GM23248 (cell line): ENCODE measurements around the gene SELENOH. TPM values are rescaled to one million over a fixed set of nuclear protein-coding genes. Genes with fewer than 3 reads are reported as not detected.
A peak's percentile ranks its signal among the peaks of the same experiment; 100 is the strongest.

Experiments used
- DNase-seq: peaks from one replicate; pipeline ENCODE4 v3.0.0-alpha.2; 2015
- H2AFZ ChIP-seq: fragments of 200-600 bp; sonication (generic); 2 replicates; pipeline ENCODE4 v1.6.1; 2016; ENCODE audit warnings: antibody characterized with exemption
- H3F3A ChIP-seq: fragments of 200-600 bp; sonication (generic); 2 replicates; pipeline ENCODE4 v1.6.1; 2016; ENCODE audit warnings: mild to moderate bottlenecking, antibody characterized with exemption, mixed run types; ENCODE audit not compliant: insufficient read depth
- H3K27ac ChIP-seq: fragments of 200-600 bp; sonication (generic); 2 replicates; pipeline ENCODE4 v1.5.1; 2016; ENCODE audit warnings: mild to moderate bottlenecking
- H3K27me3 ChIP-seq: fragments of 200-600 bp; sonication (generic); replicated peaks from 2 replicates; pipeline ENCODE4 v1.6.1; 2016; ENCODE audit warnings: mild to moderate bottlenecking; ENCODE audit not compliant: insufficient read depth
- H3K36me3 ChIP-seq: fragments of 200-600 bp; sonication (generic); 2 replicates; pipeline ENCODE4 v1.6.1; 2016; ENCODE audit warnings: low read depth, mild to moderate bottlenecking
- H3K4me1 ChIP-seq: fragments of 200-600 bp; sonication (generic); 2 replicates; pipeline ENCODE4 v1.6.1; 2016; ENCODE audit warnings: mild to moderate bottlenecking; ENCODE audit not compliant: insufficient read depth
- H3K4me2 ChIP-seq: fragments of 200-600 bp; sonication (generic); one replicate; pipeline ENCODE4 v1.6.1; 2016; ENCODE audit warnings: mild to moderate bottlenecking; ENCODE audit not compliant: unreplicated experiment
- H3K4me3 ChIP-seq: fragments of 200-600 bp; sonication (generic); 2 replicates; pipeline ENCODE4 v1.5.1; 2016; ENCODE audit warnings: mild to moderate bottlenecking
- H3K79me2 ChIP-seq: fragments of 200-600 bp; sonication (generic); 2 replicates; pipeline ENCODE4 v1.6.1; 2016; ENCODE audit warnings: mild to moderate bottlenecking; ENCODE audit not compliant: insufficient read depth
- H3K9ac ChIP-seq: fragments of 200-600 bp; sonication (generic); 2 replicates; pipeline ENCODE4 v1.6.1; 2016; ENCODE audit warnings: mild to moderate bottlenecking
- H3K9me2 ChIP-seq: fragments of 200-600 bp; sonication (generic); 2 replicates; pipeline ENCODE4 v1.6.1; 2016; ENCODE audit warnings: mixed run types, mild to moderate bottlenecking, moderate library complexity; ENCODE audit not compliant: insufficient read depth
- H3K9me3 ChIP-seq: fragments of 200-600 bp; sonication (generic); one replicate; pipeline ENCODE4 v1.6.1; 2017; ENCODE audit warnings: low read depth
- H4K20me1 ChIP-seq: fragments of 200-600 bp; sonication (generic); 2 replicates; pipeline ENCODE4 v1.6.0; 2016; ENCODE audit not compliant: insufficient read depth
- EZH2 ChIP-seq: fragments of 200-600 bp; sonication (generic); IDR thresholded peaks from 2 replicates; pipeline ENCODE4 v1.6.1; 2018; ENCODE audit warnings: antibody characterized with exemption, mild to moderate bottlenecking; ENCODE audit not compliant: insufficient read depth, poor library complexity, severe bottlenecking
- EZH2phosphoT487 ChIP-seq: fragments of 200-600 bp; sonication (generic); IDR thresholded peaks from 2 replicates; pipeline ENCODE4 v1.6.1; 2018; ENCODE audit warnings: antibody characterized with exemption, moderate library complexity, mild to moderate bottlenecking, low read depth; ENCODE audit not compliant: insufficient read depth
- WGBS, 2 experiments: methylation state at CpG; one replicate each; pipeline ENCODE4 v1.1.6; 2015 to 2017; ENCODE audit warnings: low lambda C conversion rate in 2 of 2, low coverage in 1 of 2; ENCODE audit errors: missing lambda C conversion rate in 2 of 2; 5-methylcytosine and 5-hydroxymethylcytosine counted together
- in situ Hi-C: fragments of 300-500 bp; cut with MboI; formaldehyde crosslinking; loops from 2 replicates; pipeline ENCODE4 v1.15.0; 2020
- polyA plus RNA-seq: library from polyadenylated mRNA; unstranded; fragments of >200 nt; fragmentation: Nextera tagmentation; extraction: Ambion mirVana; gene quantifications from 2 replicates; pipeline ENCODE4 v1.2.1, GENCODE V29; 2016
- total RNA-seq: library from RNA; depleted of rRNA; stranded (reverse); fragments of >200 nt; shearing (Covaris generic); gene quantifications from 2 replicates; pipeline ENCODE4 v1.2.3, GENCODE V29; 2014

SELENOH gene
- total and polyA plus RNA-seq, 2 experiments from 2014 or later, result 123 to 184 TPM

DNA sequence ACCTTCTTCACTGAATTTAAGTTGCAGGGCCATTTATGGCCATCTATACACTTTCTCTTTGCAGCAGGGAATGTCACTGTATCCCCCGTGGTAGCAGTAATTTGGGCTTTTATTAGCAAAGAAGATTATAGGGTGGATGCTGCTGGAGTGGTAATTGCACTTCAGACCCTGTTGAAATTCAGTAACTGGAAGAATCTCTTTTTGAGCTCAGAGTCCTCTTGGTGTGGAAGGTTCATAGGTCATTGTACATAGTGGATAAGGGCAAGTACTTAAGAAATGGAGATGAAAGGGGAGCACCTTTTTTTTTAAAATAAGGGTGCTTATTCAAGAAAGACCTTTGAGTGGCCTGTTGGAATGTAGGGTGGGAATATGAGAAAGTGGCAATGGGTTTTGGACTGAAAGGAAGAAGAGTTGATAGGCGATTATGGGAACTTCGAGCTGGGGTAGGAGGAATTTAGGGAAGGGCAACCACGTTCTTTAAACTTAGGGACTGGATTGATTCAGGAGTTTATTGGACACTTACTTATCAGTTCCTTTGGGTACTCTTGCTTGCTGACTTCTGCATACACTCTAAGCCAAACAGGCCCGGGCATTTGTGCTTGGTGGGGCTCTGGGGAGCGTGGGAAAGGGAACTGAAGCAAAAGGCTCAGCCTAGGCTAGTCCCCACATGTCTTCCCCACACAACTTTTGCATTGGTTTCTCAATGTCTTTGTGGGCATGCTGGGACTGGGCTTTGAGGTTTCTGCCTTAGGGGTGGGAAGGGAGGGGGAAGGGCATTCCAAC lies 46.8 kb downstream of the SELENOH start:
- no peak overlapping the region for H2AFZ ChIP-seq
- H3K4me3 ChIP-seq, result no peak overlapping the region
- H3K27ac ChIP-seq, result no peak overlapping the region
- peaks cover 4% of the 10 kb centered on the region; the same call in 1 of the 2 replicates for H3K36me3 ChIP-seq
- H4K20me1 ChIP-seq, result peaks cover 22% of the 10 kb centered on the region
- TF ChIP-seq EZH2phosphoT487, result no peak
- no peak for TF ChIP-seq EZH2
- H3K27me3 ChIP-seq, result no peaks in the 10 kb centered on the region
- 0 out of 2 replicates have a peak, but pooled peaks cover 7% of the 10 kb centered on the region for H3F3A ChIP-seq
- H3K4me2 ChIP-seq, result no peak overlapping the region
- WGBS, 2 experiments, result 73 to 74% methylated on average over 6 of the region's 6 CpGs
- peaks cover 100% of the 10 kb centered on the region for H3K79me2 ChIP-seq
- H3K4me1 ChIP-seq, result peaks cover 24% of the 10 kb centered on the region
- no peaks in the 10 kb centered on the region for H3K9me2 ChIP-seq
- DNase-seq, result no peak
- H3K9ac ChIP-seq, result no peak overlapping the region
- in situ Hi-C loops, result no loop called here
- no peaks in the 10 kb centered on the region for H3K9me3 ChIP-seq

DNA sequence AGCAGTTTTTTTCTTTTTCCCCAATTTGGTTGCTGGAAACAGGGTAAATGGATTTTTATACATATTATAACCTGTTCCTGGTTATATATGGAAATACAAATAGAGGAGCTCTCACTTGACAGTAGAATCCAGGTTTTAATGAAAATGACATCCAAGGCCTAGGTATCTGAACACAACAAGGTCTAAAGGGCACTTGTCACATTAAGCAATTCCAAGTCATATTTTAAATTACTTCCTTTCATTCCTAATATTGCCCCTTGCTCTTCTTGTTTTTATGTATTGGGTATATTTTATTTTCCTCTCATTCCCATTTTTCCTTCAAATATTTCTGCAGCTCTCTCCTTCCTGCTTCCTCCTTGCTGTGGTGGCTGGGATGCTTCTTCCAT lies 47.4 kb downstream of the SELENOH start:
- Histone ChIP-seq H3K27me3 (no peaks in the 10 kb centered on the region), H3K9me3 (no peaks in the 10 kb centered on the region), H4K20me1 (peaks cover 22% of the 10 kb centered on the region), H3K4me1 (peaks cover 27% of the 10 kb centered on the region), H3K9ac (no peak overlapping the region), H3K79me2 (peaks cover 100% of the 10 kb centered on the region), H3K4me3 (no peak overlapping the region), H3K27ac (no peak overlapping the region), H2AFZ (no peak overlapping the region), H3K4me2 (no peak overlapping the region), H3K36me3 (peaks cover 4% of the 10 kb centered on the region; the same call in 1 of the 2 replicates), H3F3A (0 out of 2 replicates have a peak, but pooled peaks cover 7% of the 10 kb centered on the region), H3K9me2 (no peaks in the 10 kb centered on the region)
- no peak for DNase-seq
- in situ Hi-C loops, result no loop called here
- no peak for TF ChIP-seq EZH2phosphoT487
- no peak for TF ChIP-seq EZH2

DNA sequence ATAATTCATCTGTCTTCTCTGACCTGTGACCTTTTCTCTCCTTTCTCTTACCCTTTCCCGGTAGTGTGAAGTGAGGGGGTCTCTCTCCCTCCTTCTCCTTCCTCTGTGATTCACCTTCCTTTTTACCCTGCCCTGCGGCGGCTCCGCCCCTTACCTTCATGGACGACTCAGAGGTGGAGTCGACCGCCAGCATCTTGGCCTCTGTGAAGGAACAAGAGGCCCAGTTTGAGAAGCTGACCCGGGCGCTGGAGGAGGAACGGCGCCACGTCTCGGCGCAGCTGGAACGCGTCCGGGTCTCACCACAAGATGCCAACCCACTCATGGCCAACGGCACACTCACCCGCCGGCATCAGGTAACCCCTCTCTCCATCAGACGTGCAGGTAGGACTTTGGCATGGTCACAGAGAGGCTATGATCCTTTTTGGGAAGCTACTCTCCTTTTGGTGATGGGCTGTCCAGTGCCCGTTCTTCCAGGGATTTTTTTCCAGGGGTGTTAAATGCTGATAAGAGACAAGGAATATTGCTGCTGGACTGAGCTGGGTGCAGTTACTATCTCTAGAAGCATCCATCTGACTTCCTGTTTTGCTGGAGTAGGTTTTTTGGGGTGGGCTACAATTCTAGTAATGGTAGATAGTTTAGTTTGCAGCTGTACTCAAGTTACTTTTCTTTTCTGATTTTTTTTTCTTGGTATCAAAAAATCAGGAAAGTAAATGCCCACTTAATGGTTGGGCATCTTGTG lies 50.2 kb downstream of the SELENOH start:
- H2AFZ ChIP-seq, result no peak overlapping the region
- H3K4me2 ChIP-seq, result no peak overlapping the region

DNA sequence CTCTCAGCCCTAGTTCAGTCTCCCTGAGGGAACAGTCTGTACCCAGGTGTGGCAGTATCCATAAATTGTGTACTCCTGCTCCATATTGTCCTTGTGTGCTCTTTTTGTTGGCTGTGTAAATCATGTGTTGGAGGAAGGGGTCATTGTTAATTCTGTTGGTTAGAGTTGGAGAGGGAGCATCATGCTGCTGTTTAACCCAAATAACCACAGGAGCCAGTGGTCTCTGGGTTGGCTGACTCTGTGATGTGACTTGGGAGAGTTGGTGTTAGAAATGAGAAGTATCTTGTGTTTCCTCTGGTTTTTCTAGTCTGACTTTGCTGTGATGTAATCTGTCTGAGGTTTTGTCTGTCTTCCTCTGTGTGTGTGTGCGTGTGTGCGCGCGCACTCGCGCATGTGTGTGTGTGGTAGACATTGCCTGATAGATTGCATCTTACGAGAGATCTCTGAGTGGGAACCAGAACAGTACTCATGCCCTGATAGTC lies 50.8 kb downstream of the SELENOH start:
- no peaks in the 10 kb centered on the region for H3K27me3 ChIP-seq
- H3K9me2 ChIP-seq, result no peaks in the 10 kb centered on the region
- peaks cover 6% of the 10 kb centered on the region; the same call in 1 of the 2 replicates for H4K20me1 ChIP-seq
- WGBS, 2 experiments, result 97 to 100% methylated on average over 7 of the region's 7 CpGs
- in situ Hi-C loops, result no loop called here
- peak overlapping the region; percentile 25 for H3K27ac ChIP-seq
- H2AFZ ChIP-seq, result no peak overlapping the region
- TF ChIP-seq EZH2phosphoT487 (no peak), EZH2 (no peak)
- peaks cover 17% of the 10 kb centered on the region for H3K4me1 ChIP-seq
- no peaks in the 10 kb centered on the region for H3K9me3 ChIP-seq
- peaks cover 13% of the 10 kb centered on the region; the same call in 1 of the 2 replicates for H3K36me3 ChIP-seq
- H3K79me2 ChIP-seq, result peaks cover 100% of the 10 kb centered on the region
- H3K9ac ChIP-seq, result no peak overlapping the region
- no peak overlapping the region for H3K4me3 ChIP-seq
- no peak overlapping the region for H3K4me2 ChIP-seq
- H3F3A ChIP-seq, result no peaks in the 10 kb centered on the region
- DNase-seq, result no peak

More for the DNA sequence above, 50.2 kb downstream of the SELENOH start:
- Histone ChIP-seq H3K4me3 (no peak overlapping the region), H3K9me2 (no peaks in the 10 kb centered on the region), H3K9me3 (no peaks in the 10 kb centered on the region), H3K9ac (no peak overlapping the region), H3K36me3 (peaks cover 9% of the 10 kb centered on the region; the same call in 1 of the 2 replicates), H3K79me2 (peaks cover 100% of the 10 kb centered on the region), H3F3A (no peaks in the 10 kb centered on the region), H3K27ac (no peak overlapping the region), H3K27me3 (no peaks in the 10 kb centered on the region), H3K4me1 (peaks cover 23% of the 10 kb centered on the region), H4K20me1 (peaks cover 12% of the 10 kb centered on the region; the same call in 1 of the 2 replicates)
- TF ChIP-seq EZH2, result no peak
- no peak for TF ChIP-seq EZH2phosphoT487
- DNase-seq, result no peak
- in situ Hi-C loops, result no loop called here
- WGBS, 2 experiments, result 91 to 92% methylated on average over 22 of the region's 22 CpGs
